ENCODE data around the gene SF3B3. TPM values are rescaled to one million over a fixed set of nuclear protein-coding genes. Genes with fewer than 3 reads are reported as not detected.
"Not testable (repeated sequence)": the region's sequence is repeated elsewhere in the genome, so short reads cannot be mapped to it uniquely, and the experiment has no call there.

Gene SF3B3
- total and polyA plus RNA-seq, 4 donors, result 73.7 to 242 (median 101) TPM

DNA sequence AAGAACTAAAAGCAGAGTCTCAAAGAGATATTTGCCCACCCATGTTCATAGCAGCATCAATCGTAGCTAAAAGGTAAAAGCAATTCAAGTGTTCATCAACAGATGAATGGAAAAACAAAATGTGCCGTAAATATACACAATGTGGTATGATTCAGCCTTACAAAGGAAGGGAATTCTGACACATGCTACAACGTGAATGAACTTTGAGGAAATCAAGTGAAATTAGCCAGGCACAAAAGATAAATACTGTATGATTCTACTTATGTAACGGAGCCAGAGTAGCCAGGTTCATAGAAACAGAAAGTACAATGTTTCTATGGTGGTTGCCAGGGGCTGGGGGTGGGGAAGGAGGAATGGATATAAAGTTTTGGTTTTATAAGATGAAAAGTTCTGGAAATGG lies 64.9 kb downstream of the SF3B3 start:
- H3K9ac ChIP-seq (ENCODE audit: insufficient read depth in 1 of 2, low read length in 2 of 2), result no peak overlapping the region

DNA sequence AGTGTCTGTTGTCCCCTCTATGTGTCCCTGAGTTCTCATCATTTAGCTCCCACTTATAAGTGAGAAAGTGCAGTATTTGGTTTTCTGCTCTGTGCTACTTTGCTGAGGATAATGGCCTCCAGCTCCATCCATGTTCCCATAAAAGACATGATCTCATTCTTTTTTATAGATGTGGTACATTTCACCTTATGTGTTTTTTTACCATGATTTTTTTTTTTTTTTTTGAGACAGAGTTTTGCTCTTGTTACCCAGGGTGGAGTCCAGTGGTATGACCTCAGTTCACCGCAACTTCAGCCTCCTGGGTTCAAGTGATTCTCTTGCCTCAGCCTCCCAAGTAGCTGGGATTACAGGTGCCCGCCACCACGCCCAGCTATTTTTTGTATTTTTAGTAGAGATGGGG lies 65.8 kb downstream of the SF3B3 start:
- not testable (repeated sequence) for ATAC-seq (ENCODE audit: insufficient read depth, low FRiP score); H3K4me3 ChIP-seq; DNase-seq; H3K27me3 ChIP-seq (ENCODE audit: control insufficient read depth in 3 of 3, insufficient read depth in 3 of 3, low read length in 2 of 3); H3K36me3 ChIP-seq (ENCODE audit: control insufficient read depth in 4 of 4, insufficient read depth in 4 of 4, low read length in 4 of 4); H3K9ac ChIP-seq (ENCODE audit: insufficient read depth in 1 of 2, low read length in 2 of 2); H3K9me3 ChIP-seq (ENCODE audit: control insufficient read depth in 4 of 4, insufficient read depth in 3 of 4, low read length in 3 of 4); H3K27ac ChIP-seq (ENCODE audit: low read depth in 1 of 2, low read length in 1 of 2)
- WGBS, 2 donors, result 92 to 93% methylated on average over 3 of the region's 3 CpGs
- peaks cover 0 to 11% (median 4%) of the 10 kb centered on the region in 5 donors for H3K4me1 ChIP-seq (ENCODE audit: control insufficient read depth in 5 of 5, insufficient read depth in 5 of 5, low read length in 5 of 5)

More for the DNA sequence above, 64.9 kb downstream of the SF3B3 start:
- WGBS, 2 donors, result 49 to 66% methylated on average over 4 of the region's 4 CpGs
- no peak overlapping the region for H3K4me3 ChIP-seq
- no peak for DNase-seq
- ATAC-seq (ENCODE audit: insufficient read depth, low FRiP score), result no peak
- H3K27me3 ChIP-seq (ENCODE audit: control insufficient read depth in 3 of 3, insufficient read depth in 3 of 3, low read length in 2 of 3), result no peaks in the 10 kb centered on the region
- H3K9me3 ChIP-seq (ENCODE audit: control insufficient read depth in 4 of 4, insufficient read depth in 3 of 4, low read length in 3 of 4), result no peaks in the 10 kb centered on the region
- TF ChIP-seq, protein P1, sequence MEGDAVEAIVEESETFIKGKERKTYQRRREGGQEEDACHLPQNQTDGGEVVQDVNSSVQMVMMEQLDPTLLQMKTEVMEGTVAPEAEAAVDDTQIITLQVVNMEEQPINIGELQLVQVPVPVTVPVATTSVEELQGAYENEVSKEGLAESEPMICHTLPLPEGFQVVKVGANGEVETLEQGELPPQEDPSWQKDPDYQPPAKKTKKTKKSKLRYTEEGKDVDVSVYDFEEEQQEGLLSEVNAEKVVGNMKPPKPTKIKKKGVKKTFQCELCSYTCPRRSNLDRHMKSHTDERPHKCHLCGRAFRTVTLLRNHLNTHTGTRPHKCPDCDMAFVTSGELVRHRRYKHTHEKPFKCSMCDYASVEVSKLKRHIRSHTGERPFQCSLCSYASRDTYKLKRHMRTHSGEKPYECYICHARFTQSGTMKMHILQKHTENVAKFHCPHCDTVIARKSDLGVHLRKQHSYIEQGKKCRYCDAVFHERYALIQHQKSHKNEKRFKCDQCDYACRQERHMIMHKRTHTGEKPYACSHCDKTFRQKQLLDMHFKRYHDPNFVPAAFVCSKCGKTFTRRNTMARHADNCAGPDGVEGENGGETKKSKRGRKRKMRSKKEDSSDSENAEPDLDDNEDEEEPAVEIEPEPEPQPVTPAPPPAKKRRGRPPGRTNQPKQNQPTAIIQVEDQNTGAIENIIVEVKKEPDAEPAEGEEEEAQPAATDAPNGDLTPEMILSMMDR (IDR thresholded peaks at IDR 0.05; ENCODE audit: control extremely low read depth, extremely low read depth), result no peak
- peaks cover 0 to 11% (median 4%) of the 10 kb centered on the region in 5 donors for H3K4me1 ChIP-seq (ENCODE audit: control insufficient read depth in 5 of 5, insufficient read depth in 5 of 5, low read length in 5 of 5)
- H3K27ac ChIP-seq (ENCODE audit: low read depth in 1 of 2, low read length in 1 of 2), result no peak overlapping the region
- no peaks in the 10 kb centered on the region for H3K36me3 ChIP-seq (ENCODE audit: control insufficient read depth in 4 of 4, insufficient read depth in 4 of 4, low read length in 4 of 4)

DNA sequence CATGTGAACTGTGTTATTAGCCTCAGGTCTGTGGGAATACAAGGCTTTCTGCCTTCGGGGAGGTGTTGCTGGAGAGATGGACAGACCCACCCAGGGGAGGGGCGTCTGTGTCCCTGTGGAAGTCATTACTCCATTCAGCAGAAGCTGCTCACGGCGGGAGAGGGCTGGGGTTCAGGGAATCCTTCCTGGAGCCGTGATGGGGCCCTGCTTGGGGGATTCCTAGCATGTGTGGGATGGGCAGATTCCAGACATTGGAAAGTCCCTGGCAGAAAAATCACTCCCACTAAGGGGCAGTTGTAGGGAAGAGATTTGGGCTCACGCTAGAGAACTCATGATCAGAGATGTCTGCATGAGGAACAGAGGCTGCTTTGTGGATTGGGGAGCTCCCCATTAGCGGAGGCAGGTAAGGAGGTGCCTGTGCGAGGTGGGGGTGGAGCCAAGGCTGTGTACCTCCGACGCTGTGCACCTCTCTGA lies 66.4 kb downstream of the SF3B3 start:
- WGBS, 2 donors, result 35 to 59% methylated on average over 10 of the region's 10 CpGs
- TF ChIP-seq, protein P1 (IDR thresholded peaks at IDR 0.05; ENCODE audit: control extremely low read depth, extremely low read depth), result no peak
- Histone ChIP-seq H3K27me3 (ENCODE audit: control insufficient read depth in 3 of 3, insufficient read depth in 3 of 3, low read length in 2 of 3) (no peaks in the 10 kb centered on the region), H3K4me3 (no peak overlapping the region), H3K9ac (ENCODE audit: insufficient read depth in 1 of 2, low read length in 2 of 2) (no peak overlapping the region), H3K36me3 (ENCODE audit: control insufficient read depth in 4 of 4, insufficient read depth in 4 of 4, low read length in 4 of 4) (no peaks in the 10 kb centered on the region), H3K4me1 (ENCODE audit: control insufficient read depth in 5 of 5, insufficient read depth in 5 of 5, low read length in 5 of 5) (peaks cover 0 to 11% (median 4%) of the 10 kb centered on the region in 5 donors), H3K9me3 (ENCODE audit: control insufficient read depth in 4 of 4, insufficient read depth in 3 of 4, low read length in 3 of 4) (no peaks in the 10 kb centered on the region), H3K27ac (ENCODE audit: low read depth in 1 of 2, low read length in 1 of 2) (no peak overlapping the region)
- DNase-seq (peak; percentile 24 to 41 (median 34)), ATAC-seq (ENCODE audit: insufficient read depth, low FRiP score) (no peak)

DNA sequence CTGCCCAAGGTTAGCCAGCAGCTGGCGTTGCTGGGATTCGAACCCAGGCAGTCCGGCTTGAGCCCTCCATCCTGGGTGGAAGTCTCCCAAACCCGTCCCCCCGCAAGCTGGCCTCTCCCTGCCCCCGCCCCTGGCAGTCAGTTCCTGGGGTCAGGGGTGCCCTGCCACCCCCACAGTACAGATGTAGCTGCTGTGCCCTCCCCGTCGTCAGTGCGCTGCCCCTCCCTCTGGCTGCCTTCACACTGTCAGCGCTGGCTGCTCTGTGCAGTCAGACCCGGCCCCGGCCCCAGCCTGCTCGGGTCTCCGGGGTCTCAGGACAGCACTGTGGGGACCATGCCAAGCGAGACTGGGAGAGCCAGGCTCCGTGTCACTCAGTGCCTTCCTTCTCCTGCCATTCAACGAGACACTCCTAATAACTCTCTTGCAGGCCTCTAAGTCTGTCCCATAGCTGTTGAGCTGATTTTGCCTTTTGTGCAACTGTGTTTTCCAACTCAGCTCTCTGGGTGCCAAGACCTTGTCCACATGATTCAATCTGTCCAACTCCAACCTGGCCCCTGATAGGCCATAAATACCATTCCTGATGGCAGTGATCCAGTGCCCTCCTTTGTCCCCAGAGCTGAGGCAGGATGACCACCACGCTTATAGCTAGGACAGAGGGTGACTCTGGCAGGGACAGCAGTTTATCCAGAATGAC lies 67.3 kb downstream of the SF3B3 start:
- WGBS, 2 donors, result 73 to 87% methylated on average over 18 of the region's 18 CpGs
- Histone ChIP-seq H3K4me1 (ENCODE audit: control insufficient read depth in 5 of 5, insufficient read depth in 5 of 5, low read length in 5 of 5) (peaks cover 0 to 11% (median 5%) of the 10 kb centered on the region in 5 donors), H3K27ac (ENCODE audit: low read depth in 1 of 2, low read length in 1 of 2) (peak overlapping the region in 1 of 2 donors; percentile 15), H3K9ac (ENCODE audit: insufficient read depth in 1 of 2, low read length in 2 of 2) (no peak overlapping the region), H3K36me3 (ENCODE audit: control insufficient read depth in 4 of 4, insufficient read depth in 4 of 4, low read length in 4 of 4) (no peaks in the 10 kb centered on the region), H3K4me3 (no peak overlapping the region), H3K9me3 (ENCODE audit: control insufficient read depth in 4 of 4, insufficient read depth in 3 of 4, low read length in 3 of 4) (no peaks in the 10 kb centered on the region), H3K27me3 (ENCODE audit: control insufficient read depth in 3 of 3, insufficient read depth in 3 of 3, low read length in 2 of 3) (no peaks in the 10 kb centered on the region)
- ATAC-seq (ENCODE audit: insufficient read depth, low FRiP score) (no peak), DNase-seq (no peak)
- TF ChIP-seq, protein P1 (IDR thresholded peaks at IDR 0.05; ENCODE audit: control extremely low read depth, extremely low read depth), result no peak
